HG03060 (cell line): ENCODE data around the gene SYT7.

ENCODE experiments used
- ATAC-seq: cut with Tn5 transposase; IDR thresholded peaks from one replicate; pipeline ENCODE4 v1.9.1; 2021; ENCODE audit warnings: low read depth, moderate number of reproducible peaks; ENCODE audit not compliant: unreplicated experiment

The SYT7 gene

GRCh38 chr11:61609000-61609979 is 28.4 kb upstream of the SYT7 start:
- no peak for ATAC-seq

- ATAC-seq = no peak
These were observed 27.2 kb upstream of the SYT7 start for GRCh38 chr11:61607920-61608599.

GRCh38 chr11:61607426-61607825 is 26.6 kb upstream of the SYT7 start:
- ATAC-seq = no peak

- ATAC-seq = no peak
These were observed 22.8 kb upstream of the SYT7 start for GRCh38 chr11:61603667-61604066.

GRCh38 chr11:61602775-61603569 is 22.1 kb upstream of the SYT7 start:
- ATAC-seq = no peak

- no peak for ATAC-seq
These were observed 20.6 kb upstream of the SYT7 start for GRCh38 chr11:61601512-61601911.

GRCh38 chr11:61599968-61600710 is 19.3 kb upstream of the SYT7 start:
- no peak for ATAC-seq

GRCh38 chr11:61598886-61599868 is 18.3 kb upstream of the SYT7 start:
- ATAC-seq = no peak

- no peak for ATAC-seq
These were observed 17.5 kb upstream of the SYT7 start for GRCh38 chr11:61598374-61598773.

- no peak for ATAC-seq
These were observed 16.1 kb upstream of the SYT7 start for GRCh38 chr11:61596990-61597389.

- ATAC-seq = no peak
These were observed 15.7 kb upstream of the SYT7 start for GRCh38 chr11:61596542-61596941.

GRCh38 chr11:61594907-61595257 is 14.0 kb upstream of the SYT7 start:
- ATAC-seq = no peak

GRCh38 chr11:61593151-61593550 is 12.3 kb upstream of the SYT7 start:
- no peak for ATAC-seq

GRCh38 chr11:61592176-61592575 is 11.3 kb upstream of the SYT7 start:
- ATAC-seq = no peak

- no peak for ATAC-seq
These were observed 9.1 kb upstream of the SYT7 start for GRCh38 chr11:61589961-61590360.

- ATAC-seq = no peak
These were observed 7.9 kb upstream of the SYT7 start for GRCh38 chr11:61588728-61589191.

- ATAC-seq = no peak
These were observed 7.3 kb upstream of the SYT7 start for GRCh38 chr11:61587951-61588727.

GRCh38 chr11:61587541-61587941 is 6.7 kb upstream of the SYT7 start:
- no peak for ATAC-seq
